Nucleus accumbens (tissue), 56 donors: Measurements from ENCODE around the gene CDA.

Source experiments
- DNase-seq, 56 donors: peaks; one replicate each; lab custom pipeline; 2025; lab: John Stamatoyannopoulos, UW

The CDA gene

GRCh38 chr1:20612221-20612746 is 23.4 kb downstream of the CDA start:
- DNase-seq, result peak in 10 of 56 donors; percentile 1 to 52 (median 20)

GRCh38 chr1:20614131-20614579 is 25.3 kb downstream of the CDA start:
- DNase-seq, result no peak

- DNase-seq, result no peak
Observed at GRCh38 chr1:20615946-20616846, 27.3 kb downstream of the CDA start.

- DNase-seq, result no peak
Observed at GRCh38 chr1:20616847-20617487, 28.1 kb downstream of the CDA start.

GRCh38 chr1:20618550-20618949 is 29.7 kb downstream of the CDA start:
- no peak for DNase-seq

- DNase-seq, result no peak
Observed at GRCh38 chr1:20619999-20620398, 31.1 kb downstream of the CDA start.

- DNase-seq, result no peak
Observed at GRCh38 chr1:20621012-20621411, 32.1 kb downstream of the CDA start.

- no peak for DNase-seq
Observed at GRCh38 chr1:20624709-20625108, 35.8 kb downstream of the CDA start.

GRCh38 chr1:20625176-20626097 is 36.5 kb downstream of the CDA start:
- DNase-seq, result no peak

GRCh38 chr1:20626098-20626427 is 37.2 kb downstream of the CDA start:
- DNase-seq, result no peak

- DNase-seq, result no peak
Observed at GRCh38 chr1:20626524-20626923, 37.6 kb downstream of the CDA start.

- no peak for DNase-seq
Observed at GRCh38 chr1:20630729-20631128, 41.8 kb downstream of the CDA start.

GRCh38 chr1:20632386-20632785 is 43.5 kb downstream of the CDA start:
- DNase-seq, result no peak

- peak in 53 of 56 donors; percentile 14 to 87 (median 65) for DNase-seq
Observed at GRCh38 chr1:20633190-20634064, 44.5 kb downstream of the CDA start, which contains the start of gene PINK1. PINK1 (plus strand) TSS chr1:20633458; CDS start chr1:20633549, 91 bp downstream.

- DNase-seq, result peak in 6 of 56 donors; percentile 9 to 38 (median 23)
Observed at GRCh38 chr1:20634065-20634593, 45.2 kb downstream of the CDA start.

- DNase-seq, result peak in 6 of 56 donors; percentile 3 to 19 (median 6)
Observed at GRCh38 chr1:20634594-20635084, 45.7 kb downstream of the CDA start.

- no peak for DNase-seq
Observed at GRCh38 chr1:20636785-20637347, 48.0 kb downstream of the CDA start.

- peak in 27 of 56 donors; percentile 2 to 66 (median 13) for DNase-seq
Observed at GRCh38 chr1:20640183-20640597, 51.3 kb downstream of the CDA start.
